Fibroblast of skin of abdomen (primary cell): Measurements from ENCODE around the gene FAM234B.

Source experiments
- DNase-seq: peaks from one replicate; pipeline ENCODE4 v3.0.0-alpha.2; 2013

FAM234B gene

GRCh38 chr12:13093191-13093847 lies 49.1 kb downstream of the FAM234B start:
- DNase-seq = peak; percentile 67

- DNase-seq = peak; percentile 63
Measured at GRCh38 chr12:13093848-13094220, 49.7 kb downstream of the FAM234B start.

- DNase-seq = peak; percentile 64
Measured at GRCh38 chr12:13094367-13094766, 50.2 kb downstream of the FAM234B start.

- no peak for DNase-seq
Measured at GRCh38 chr12:13095266-13095995, 51.2 kb downstream of the FAM234B start.

GRCh38 chr12:13097491-13098011 lies 53.4 kb downstream of the FAM234B start:
- DNase-seq = no peak

GRCh38 chr12:13099066-13099843 lies 55.1 kb downstream of the FAM234B start:
- peak; percentile 26 for DNase-seq

GRCh38 chr12:13099844-13100604 lies 55.8 kb downstream of the FAM234B start:
- DNase-seq = no peak

GRCh38 chr12:13100605-13100881 lies 56.4 kb downstream of the FAM234B start:
- no peak for DNase-seq

GRCh38 chr12:13100882-13101769 lies 56.9 kb downstream of the FAM234B start:
- DNase-seq = peak; percentile 90

GRCh38 chr12:13101821-13102375 lies 57.7 kb downstream of the FAM234B start:
- DNase-seq = no peak

GRCh38 chr12:13102461-13103195 lies 58.4 kb downstream of the FAM234B start:
- peak; percentile 25 for DNase-seq

GRCh38 chr12:13103391-13104033 lies 59.3 kb downstream of the FAM234B start, which contains the start of gene GSG1:
GSG1 (minus strand) TSS chr12:13103667; CDS start chr12:13103512, 155 bp downstream.
- no peak for DNase-seq

GRCh38 chr12:13104409-13104808 lies 60.2 kb downstream of the FAM234B start:
- no peak for DNase-seq

- DNase-seq = no peak
Measured at GRCh38 chr12:13105781-13106180, 61.6 kb downstream of the FAM234B start.

GRCh38 chr12:13106666-13107065 lies 62.5 kb downstream of the FAM234B start:
- DNase-seq = no peak

GRCh38 chr12:13112968-13113367 lies 68.8 kb downstream of the FAM234B start:
- no peak for DNase-seq

- DNase-seq = peak; percentile 41
Measured at GRCh38 chr12:13114251-13115052, 70.3 kb downstream of the FAM234B start.

GRCh38 chr12:13116259-13116658 lies 72.1 kb downstream of the FAM234B start:
- no peak for DNase-seq

- no peak for DNase-seq
Measured at GRCh38 chr12:13117029-13117428, 72.8 kb downstream of the FAM234B start.
